ENCODE data around the gene TAF3. TPM values are rescaled to one million over a fixed set of nuclear protein-coding genes. Genes with fewer than 3 reads are reported as not detected.

The TAF3 gene
- total RNA-seq, 1 donor from 2014 or later: 9.1 TPM

GRCh38 chr10:7957591-7957990 is 139.3 kb downstream of the TAF3 start:
- no peak for DNase-seq (ENCODE audit: extremely low spot score, unreplicated experiment)
- H3K9me3 Mint-ChIP-seq (ENCODE audit: unreplicated experiment): no peaks in the 10 kb centered on the region
- no peak overlapping the region for H3K4me3 Mint-ChIP-seq (ENCODE audit: unreplicated experiment)
- no peak overlapping the region for H3K27ac Mint-ChIP-seq (ENCODE audit: unreplicated experiment)
- H3K4me1 Mint-ChIP-seq (ENCODE audit: unreplicated experiment): peaks cover 19% of the 10 kb centered on the region
- H3K27me3 Mint-ChIP-seq (ENCODE audit: unreplicated experiment): no peaks in the 10 kb centered on the region
- TF ChIP-seq CTCF (IDR thresholded peaks at IDR 0.05): no peak
- H3K36me3 Mint-ChIP-seq (ENCODE audit: unreplicated experiment): no peaks in the 10 kb centered on the region

- Mint-ChIP-seq H3K4me1 (ENCODE audit: unreplicated experiment) (peaks cover 19% of the 10 kb centered on the region), H3K27me3 (ENCODE audit: unreplicated experiment) (no peaks in the 10 kb centered on the region)
- no peak for DNase-seq (ENCODE audit: extremely low spot score, unreplicated experiment)
Observed at GRCh38 chr10:7958442-7958841, 140.1 kb downstream of the TAF3 start.

DNA sequence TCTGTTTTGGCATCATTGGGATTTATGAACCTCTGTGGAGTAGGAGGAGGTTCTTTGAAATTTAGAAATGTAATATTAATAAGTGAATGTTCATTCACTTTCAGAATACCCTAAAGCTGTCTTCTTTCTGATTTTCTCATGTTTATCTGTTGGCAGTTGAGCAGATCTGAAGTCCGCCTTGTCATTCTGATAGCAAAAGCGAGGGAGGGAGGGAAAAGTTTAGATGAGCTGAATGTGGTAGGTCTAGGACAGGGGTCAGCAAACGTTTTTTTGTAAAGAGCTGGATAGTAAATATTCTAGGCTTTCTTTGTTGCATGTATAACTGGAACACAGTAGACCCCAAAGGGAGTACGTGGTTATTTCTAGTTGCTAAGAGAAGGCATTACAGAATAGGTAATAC is 141.8 kb downstream of the TAF3 start:
- Mint-ChIP-seq H3K9me3 (ENCODE audit: unreplicated experiment) (no peaks in the 10 kb centered on the region), H3K4me1 (ENCODE audit: unreplicated experiment) (peaks cover 18% of the 10 kb centered on the region), H3K27ac (ENCODE audit: unreplicated experiment) (no peak overlapping the region), H3K4me3 (ENCODE audit: unreplicated experiment) (no peak overlapping the region), H3K36me3 (ENCODE audit: unreplicated experiment) (peaks cover 13% of the 10 kb centered on the region), H3K27me3 (ENCODE audit: unreplicated experiment) (no peaks in the 10 kb centered on the region)
- TF ChIP-seq CTCF (IDR thresholded peaks at IDR 0.05): no peak
- DNase-seq (ENCODE audit: extremely low spot score, unreplicated experiment): no peak

More at GRCh38 chr10:7958442-7958841, 140.1 kb downstream of the TAF3 start:
- H3K36me3 Mint-ChIP-seq (ENCODE audit: unreplicated experiment): no peaks in the 10 kb centered on the region
- TF ChIP-seq CTCF (IDR thresholded peaks at IDR 0.05): no peak
- no peak overlapping the region for H3K4me3 Mint-ChIP-seq (ENCODE audit: unreplicated experiment)
- H3K27ac Mint-ChIP-seq (ENCODE audit: unreplicated experiment): no peak overlapping the region
- H3K9me3 Mint-ChIP-seq (ENCODE audit: unreplicated experiment): no peaks in the 10 kb centered on the region

- Mint-ChIP-seq H3K9me3 (ENCODE audit: unreplicated experiment) (no peaks in the 10 kb centered on the region), H3K4me3 (ENCODE audit: unreplicated experiment) (no peak overlapping the region)
- TF ChIP-seq CTCF (IDR thresholded peaks at IDR 0.05): no peak
Observed at GRCh38 chr10:7962592-7962991, 144.3 kb downstream of the TAF3 start.

GRCh38 chr10:7965457-7965856 is 147.2 kb downstream of the TAF3 start:
- no peak for DNase-seq (ENCODE audit: extremely low spot score, unreplicated experiment)
- TF ChIP-seq CTCF (IDR thresholded peaks at IDR 0.05): no peak
- peaks cover 17% of the 10 kb centered on the region for H3K36me3 Mint-ChIP-seq (ENCODE audit: unreplicated experiment)
- H3K27ac Mint-ChIP-seq (ENCODE audit: unreplicated experiment): no peak overlapping the region
- no peaks in the 10 kb centered on the region for H3K27me3 Mint-ChIP-seq (ENCODE audit: unreplicated experiment)
- no peaks in the 10 kb centered on the region for H3K9me3 Mint-ChIP-seq (ENCODE audit: unreplicated experiment)
- no peak overlapping the region for H3K4me3 Mint-ChIP-seq (ENCODE audit: unreplicated experiment)
- no peaks in the 10 kb centered on the region for H3K4me1 Mint-ChIP-seq (ENCODE audit: unreplicated experiment)

More at GRCh38 chr10:7962592-7962991, 144.3 kb downstream of the TAF3 start:
- Mint-ChIP-seq H3K27me3 (ENCODE audit: unreplicated experiment) (no peaks in the 10 kb centered on the region), H3K27ac (ENCODE audit: unreplicated experiment) (no peak overlapping the region), H3K4me1 (ENCODE audit: unreplicated experiment) (no peaks in the 10 kb centered on the region), H3K36me3 (ENCODE audit: unreplicated experiment) (peaks cover 17% of the 10 kb centered on the region)
- no peak for DNase-seq (ENCODE audit: extremely low spot score, unreplicated experiment)

Measured in osteocyte (in vitro differentiated cells).